NCI-H526 (cell line): Measurements from ENCODE around the gene THEM4.

Experiments
- DNase-seq, 2 experiments: peaks; one replicate each; lab custom pipeline; 2025; lab: John Stamatoyannopoulos, UW

Gene THEM4

DNA sequence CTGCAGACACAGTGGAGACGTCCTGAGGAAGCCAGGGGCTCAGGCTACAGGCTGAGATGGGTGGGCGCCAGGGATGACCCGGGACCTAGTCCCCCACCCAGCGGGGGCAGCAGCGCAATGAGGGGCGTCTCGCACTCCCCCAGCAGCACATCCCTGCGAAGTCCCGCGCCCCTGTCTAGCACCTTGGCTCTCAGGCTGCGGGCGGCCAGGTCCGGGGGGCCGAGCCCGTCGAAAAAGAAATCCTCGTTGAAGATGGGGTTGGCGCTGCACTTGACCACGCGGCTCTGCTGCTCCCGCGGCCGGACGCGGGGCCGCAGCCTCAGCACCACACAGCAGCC, 71.5 kb downstream of the THEM4 start:
- DNase-seq = no peak

DNA sequence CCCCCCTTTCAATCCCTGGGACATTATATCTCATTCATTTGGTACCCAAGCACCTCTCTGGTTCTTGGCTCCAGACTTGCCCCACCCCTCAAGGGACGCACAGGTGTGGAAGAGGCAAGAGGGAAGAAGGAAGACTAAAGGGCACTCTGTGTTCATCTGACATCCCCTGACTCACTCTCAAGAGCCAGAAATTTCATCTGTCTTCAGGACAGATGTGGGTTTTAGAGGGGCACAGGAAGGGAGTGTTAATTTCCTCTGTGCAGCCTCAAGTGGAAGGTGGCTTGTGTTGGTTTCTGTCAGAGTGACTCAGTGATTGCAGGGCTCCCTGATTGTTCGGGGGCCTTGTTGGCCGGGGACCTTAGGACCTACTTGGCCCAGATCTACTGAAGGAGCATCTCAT, 72.1 kb downstream of the THEM4 start:
- no peak for DNase-seq

DNA sequence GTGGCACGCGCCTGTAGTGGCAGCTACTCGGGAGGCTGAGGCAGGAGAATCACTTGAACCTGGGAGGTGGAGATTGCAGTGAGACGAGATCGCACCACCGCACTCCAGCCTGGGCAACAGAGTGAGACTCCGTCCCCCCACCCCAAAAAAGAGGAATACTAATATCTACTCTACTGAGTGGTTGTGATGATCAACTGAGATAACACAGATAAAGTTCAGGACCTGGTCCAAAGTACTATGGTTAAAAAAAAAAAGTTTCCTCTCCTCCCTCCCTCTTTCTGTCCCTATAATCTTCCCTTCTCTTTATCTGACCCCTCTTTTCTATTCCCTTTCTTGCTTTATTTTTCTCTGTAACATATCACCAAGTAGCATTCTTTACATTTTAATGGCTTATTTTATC, 73.7 kb downstream of the THEM4 start:
- DNase-seq = no peak

DNA sequence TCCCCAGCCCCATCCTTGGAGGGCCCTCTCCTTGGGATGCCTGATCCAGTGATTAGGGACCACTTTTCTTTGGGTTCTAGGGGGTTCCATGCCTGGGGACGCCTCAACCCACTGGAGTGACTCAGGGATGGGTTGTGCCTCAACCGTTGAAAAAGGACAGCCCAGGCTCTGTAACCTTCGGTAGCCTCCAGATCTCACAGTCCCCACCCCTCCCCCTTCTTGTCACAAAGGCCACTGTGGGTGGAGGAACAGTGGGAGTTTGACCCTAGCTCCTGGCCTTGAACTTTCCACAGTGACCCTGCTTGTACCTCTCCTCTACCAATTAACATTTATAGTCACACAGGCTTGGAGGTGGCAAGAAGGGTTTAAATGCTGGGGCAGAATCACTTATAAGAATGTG, 75.1 kb downstream of the THEM4 start:
- no peak for DNase-seq

DNA sequence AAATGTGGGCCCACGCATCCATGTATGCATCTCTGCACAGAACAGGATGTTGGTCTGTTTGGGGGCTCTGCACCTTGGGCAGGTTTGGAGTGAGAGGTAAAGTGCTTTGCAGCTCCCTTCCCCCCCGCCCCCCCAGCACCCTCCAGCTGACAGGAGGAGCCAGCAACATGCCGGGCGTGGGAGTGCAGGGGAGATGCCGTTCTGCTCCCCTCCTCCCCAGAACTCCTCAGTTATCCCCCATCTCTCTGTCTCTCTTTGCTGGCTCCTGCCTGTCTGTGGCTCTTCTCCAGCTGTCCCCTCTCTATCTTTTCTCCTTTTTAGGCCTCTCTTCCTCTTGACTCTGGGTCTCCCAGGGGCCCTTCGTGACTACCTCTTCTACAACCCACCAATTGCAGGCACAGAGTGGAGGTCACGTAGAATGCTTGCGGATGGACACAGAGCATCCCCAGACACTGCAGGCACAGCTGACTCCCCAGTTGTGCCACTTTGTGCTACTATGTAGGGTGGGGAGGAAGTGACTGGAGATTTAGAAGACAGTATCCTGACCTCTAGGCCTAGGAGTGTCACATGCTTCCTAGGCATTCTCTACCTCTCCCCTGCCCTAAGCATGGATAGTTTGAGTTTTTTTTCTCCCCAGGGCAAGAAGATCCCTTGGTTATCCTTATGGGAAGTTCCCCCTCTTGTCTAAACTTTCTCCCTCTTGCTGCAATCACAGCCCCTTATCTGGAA, 76.0 kb downstream of the THEM4 start:
- DNase-seq = no peak

DNA sequence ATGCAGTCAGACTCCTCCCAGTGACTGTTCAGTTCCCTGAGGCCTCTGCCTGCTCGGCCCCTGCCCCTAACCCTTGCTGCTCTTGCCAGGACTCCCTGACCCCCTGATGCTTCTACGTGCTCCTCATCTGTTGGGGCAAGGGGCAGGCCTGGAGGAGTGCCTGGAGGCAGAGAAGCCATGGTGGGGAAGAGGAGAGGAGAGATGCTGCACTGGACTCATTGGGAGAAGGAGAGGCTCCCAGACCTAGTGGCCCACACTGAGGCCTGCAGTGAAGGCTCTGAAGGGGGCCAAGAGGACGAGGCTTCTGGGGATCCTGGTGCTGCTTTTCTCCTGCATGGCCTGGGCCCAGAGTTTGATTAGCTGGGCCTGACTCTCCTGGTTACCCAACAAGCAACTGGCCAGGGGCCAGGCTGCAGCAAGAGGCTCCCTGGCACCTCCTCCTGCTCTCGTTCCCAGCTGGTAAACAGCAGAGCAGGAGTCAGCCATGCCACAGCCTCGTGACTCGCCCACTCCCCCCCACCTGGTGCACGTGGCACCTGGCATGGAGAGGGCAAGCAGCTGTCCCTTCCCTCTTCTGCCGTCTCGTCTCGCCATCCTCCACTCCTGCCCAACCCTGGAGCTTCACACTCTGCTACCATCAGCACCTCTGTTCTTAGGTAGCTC, 76.9 kb downstream of the THEM4 start:
- no peak for DNase-seq

DNA sequence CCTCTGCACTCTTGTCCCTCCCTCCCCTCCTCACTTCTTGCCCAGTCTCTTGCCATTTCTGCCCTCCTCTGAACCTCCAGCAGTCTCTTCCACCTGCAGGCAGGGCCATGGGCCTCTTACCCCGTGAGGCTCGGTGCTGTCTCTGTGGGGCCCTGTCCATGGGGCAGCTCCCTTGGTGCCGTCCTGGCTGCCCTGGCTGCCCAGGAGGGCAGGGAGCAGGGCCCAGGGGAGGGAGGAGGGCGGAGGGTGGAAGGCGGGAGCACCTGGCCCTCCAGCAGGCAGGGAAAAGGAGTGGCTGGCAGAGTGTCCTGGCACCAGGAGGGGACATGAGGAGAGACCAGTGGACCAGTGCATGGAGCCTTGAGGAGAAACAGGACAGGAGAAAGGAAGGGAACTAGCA, 77.7 kb downstream of the THEM4 start, which contains the start of gene RORC:
Gene RORC (minus strand): TSS at position 198 of the 400 bp plus-strand sequence. CDS start 38 bp downstream, at position 160.
- DNase-seq = no peak

DNA sequence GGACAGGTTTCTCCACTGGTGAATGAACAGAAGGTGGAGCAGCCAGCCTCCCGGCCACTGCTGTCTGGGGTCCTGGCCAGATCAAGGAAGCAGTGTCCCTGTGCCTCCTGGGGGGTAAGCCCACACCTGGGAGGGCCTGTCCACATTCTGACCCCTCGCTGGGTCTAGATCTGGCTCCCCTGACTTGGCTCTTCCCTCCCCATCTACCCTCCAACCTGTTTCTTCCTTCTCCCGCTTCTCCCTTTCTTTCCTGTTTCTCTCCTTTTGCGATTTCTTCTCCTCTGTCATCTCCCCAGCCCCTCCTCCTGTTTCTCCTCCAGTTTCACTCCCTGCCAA, 78.1 kb downstream of the THEM4 start:
- DNase-seq = no peak

DNA sequence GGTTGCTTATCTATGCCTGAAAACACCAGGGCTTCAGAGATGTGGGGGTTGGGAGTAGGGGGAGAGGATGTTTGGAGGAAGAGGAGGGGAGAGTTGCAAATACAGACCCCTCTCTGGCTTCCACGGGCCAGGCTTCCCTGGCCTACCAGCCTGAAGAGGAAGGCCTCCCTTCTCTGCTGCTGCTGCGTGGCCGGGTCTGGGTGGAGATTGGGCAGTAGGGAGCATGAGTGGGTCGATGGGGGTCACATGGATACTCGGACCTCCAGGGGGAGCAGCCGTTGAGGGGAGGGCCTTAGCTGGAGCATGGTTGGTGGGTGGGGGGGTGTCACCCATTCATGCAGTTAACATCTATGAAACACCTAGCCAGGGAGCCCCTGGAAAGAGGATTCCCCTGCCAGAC, 79.3 kb downstream of the THEM4 start:
- DNase-seq = no peak

DNA sequence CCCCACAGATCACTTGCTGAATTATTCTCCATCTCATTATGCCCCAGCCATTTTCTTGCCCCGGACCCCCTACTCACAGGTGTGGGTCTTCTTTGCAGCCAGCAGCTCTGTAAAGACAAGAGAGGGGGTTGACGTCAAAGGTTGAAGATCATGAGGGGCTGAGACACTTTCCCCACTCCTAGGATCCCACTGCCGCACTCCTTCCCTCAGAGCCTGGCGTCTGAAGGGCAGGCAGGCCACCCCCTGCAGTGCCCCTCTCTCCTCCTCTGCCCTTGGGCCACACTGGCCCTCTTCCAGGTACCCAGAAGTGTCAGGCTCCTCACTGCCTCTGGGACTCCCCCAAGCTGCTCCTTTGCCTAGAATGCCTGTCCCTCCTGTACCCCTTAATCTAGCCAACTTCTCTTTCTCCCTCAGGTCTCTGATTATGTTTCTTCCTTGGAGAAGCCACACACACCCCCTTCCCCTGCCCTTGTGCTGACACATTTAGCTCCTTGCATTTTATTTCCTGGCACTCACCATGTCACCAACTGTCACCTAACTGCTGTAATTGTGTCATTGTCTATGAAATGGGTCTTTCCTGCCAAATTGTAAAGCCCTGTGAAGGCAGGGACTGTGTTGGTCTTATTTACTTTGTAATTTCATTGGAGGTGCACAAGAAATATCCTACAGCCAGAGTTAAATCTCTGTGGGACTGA, 79.8 kb downstream of the THEM4 start:
- no peak for DNase-seq

DNA sequence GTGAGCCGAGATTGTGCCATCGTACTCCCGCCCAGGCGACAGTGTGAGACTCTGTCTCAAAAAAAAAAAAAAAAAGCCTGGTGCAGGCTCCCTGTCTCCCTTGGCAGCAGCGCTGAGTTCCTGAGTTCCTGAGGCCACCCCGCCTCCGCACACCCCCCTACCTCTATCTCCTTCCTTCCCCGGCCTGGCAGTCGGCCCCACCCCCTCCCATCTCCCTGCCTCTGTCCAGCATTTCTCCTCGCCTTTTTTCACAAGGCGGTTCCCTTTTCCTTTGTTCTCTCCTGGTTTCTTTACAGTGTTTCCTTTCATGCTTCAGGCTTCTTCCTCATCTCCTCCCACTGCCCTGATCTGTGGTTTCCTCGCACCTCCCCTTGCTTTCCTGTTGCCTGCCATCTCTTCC, 80.4 kb downstream of the THEM4 start:
- DNase-seq = no peak

DNA sequence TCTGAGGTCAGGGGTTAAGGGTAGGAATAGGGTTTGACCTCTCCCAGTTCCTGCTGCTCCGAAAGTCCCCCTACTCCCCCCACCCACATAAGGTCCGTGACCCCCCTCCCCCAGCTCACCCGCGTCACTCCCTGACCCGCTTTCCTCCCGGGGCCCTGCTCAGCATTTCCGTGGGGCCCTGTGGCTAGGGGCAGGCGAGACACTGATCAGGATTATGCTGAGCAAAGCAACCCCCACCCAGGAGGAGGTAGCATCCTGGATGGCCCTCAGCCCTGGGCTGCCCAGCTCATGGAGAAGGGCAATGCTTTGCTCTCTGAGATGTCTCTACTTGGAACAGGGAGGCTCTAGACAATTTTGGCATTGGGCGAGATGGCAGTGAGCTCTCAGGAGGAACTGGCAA, 81.5 kb downstream of the THEM4 start:
- DNase-seq = no peak

DNA sequence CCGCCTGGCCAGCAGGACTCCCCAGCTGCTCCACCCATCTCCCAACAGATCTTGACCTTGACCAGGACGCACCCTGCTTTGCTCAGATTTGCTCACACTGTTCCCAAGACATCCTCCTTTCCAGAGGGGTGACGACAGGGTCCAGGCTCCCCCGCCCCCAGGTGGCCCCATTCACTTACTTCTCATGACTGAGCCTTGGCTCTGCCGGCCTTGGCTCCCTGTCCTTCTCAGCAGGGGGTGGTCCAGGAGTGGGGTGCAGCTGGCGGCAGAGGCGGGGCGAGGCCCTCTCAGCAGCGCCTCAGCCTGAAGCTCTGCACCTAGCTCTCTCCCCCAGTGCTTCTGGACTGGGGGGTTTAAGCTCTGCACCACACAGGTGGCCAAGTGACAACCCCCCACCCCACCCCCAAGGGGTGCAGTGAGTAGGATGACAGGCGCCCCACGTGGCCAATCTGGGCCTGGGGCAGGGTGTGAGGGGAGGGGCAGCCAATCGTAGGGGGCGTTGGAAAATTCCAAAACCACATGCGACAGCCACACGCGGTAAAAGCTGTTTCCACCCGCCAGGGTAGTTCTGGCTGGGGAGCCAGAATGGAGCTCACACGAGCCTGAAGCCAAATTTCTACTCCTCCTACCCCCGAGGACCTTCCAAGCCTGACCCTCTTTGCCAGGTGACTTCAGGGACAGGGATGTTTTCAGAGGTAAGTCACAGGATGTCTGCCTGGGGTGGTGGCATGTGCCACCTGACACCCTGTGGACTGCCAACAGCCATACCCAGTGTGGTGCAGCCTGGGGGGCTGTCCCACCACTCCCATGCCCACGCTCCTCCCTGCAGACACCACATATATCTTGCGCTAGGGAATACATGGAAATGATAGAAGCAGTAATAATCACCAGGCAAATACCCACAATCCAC, 83.3 kb downstream of the THEM4 start:
- no peak for DNase-seq

DNA sequence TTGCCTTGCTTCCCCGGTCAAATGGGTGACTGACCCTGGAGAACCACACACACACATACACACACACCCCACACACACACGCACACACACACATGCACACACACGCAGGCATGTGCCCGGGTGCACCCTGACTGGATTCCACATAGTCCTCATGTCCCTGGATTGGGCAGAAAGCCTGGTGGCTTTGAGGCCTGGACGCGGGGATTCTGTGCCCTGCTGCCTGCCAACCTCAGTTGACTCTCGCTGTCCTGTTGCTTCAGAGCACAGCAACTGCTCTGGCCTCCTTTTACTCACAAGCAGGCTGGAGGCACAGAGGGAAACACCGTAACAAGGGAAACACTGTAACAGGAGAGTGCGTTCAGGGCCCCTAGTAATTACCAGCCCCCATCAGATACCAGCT, 84.1 kb downstream of the THEM4 start:
- DNase-seq = no peak
